ENCODE data around the gene OR51A7.
"Not testable (repeated sequence)": the region's sequence is repeated elsewhere in the genome, so short reads cannot be mapped to it uniquely, and the experiment has no call there.

OR51A7 gene

GRCh38 chr11:4916581-4916980 is 13.0 kb downstream of the OR51A7 start:
- Mint-ChIP-seq H3K27me3 (peaks cover 7 to 10% of the 10 kb centered on the region in 2 donors), H3K4me1 (ENCODE audit: low read depth in 2 of 2) (no peaks in the 10 kb centered on the region), H3K27ac (no peak overlapping the region), H3K9me3 (peaks cover 0 to 9% of the 10 kb centered on the region in 2 donors), H3K4me3 (no peak overlapping the region), H3K36me3 (ENCODE audit: insufficient read depth) (no peaks in the 10 kb centered on the region)
- DNase-seq (no peak), ATAC-seq (replicated peaks) (no peak)

GRCh38 chr11:4919250-4919649 is 15.7 kb downstream of the OR51A7 start, which contains the start of gene OR51G2:
Gene OR51G2 (minus strand): TSS chr11:4919350. CDS start chr11:4915663, 3,687 bp downstream.
- H3K9me3 Mint-ChIP-seq = peaks cover 0 to 16% of the 10 kb centered on the region in 2 donors
- H3K27me3 Mint-ChIP-seq = peaks cover 15 to 20% of the 10 kb centered on the region in 2 donors
- no peaks in the 10 kb centered on the region for H3K4me1 Mint-ChIP-seq (ENCODE audit: low read depth in 2 of 2)
- no peak for ATAC-seq (replicated peaks)
- H3K27ac Mint-ChIP-seq = no peak within 1 kb of the TSS
- no peaks in the 10 kb centered on the region for H3K36me3 Mint-ChIP-seq (ENCODE audit: insufficient read depth)
- no peak within 1 kb of the TSS for H3K4me3 Mint-ChIP-seq
- no peak for DNase-seq

- Mint-ChIP-seq H3K4me1 (ENCODE audit: low read depth in 2 of 2) (no peaks in the 10 kb centered on the region), H3K4me3 (no peak overlapping the region), H3K36me3 (ENCODE audit: insufficient read depth) (no peaks in the 10 kb centered on the region), H3K27ac (no peak overlapping the region), H3K9me3 (peaks cover 0 to 8% of the 10 kb centered on the region in 2 donors), H3K27me3 (peaks cover 5 to 13% of the 10 kb centered on the region in 2 donors)
- no peak for DNase-seq
- ATAC-seq (replicated peaks) = no peak
These were observed 18.2 kb downstream of the OR51A7 start for GRCh38 chr11:4921796-4922195.

- Mint-ChIP-seq H3K4me3 (no peak overlapping the region), H3K27ac (no peak overlapping the region), H3K36me3 (ENCODE audit: insufficient read depth) (no peaks in the 10 kb centered on the region), H3K9me3 (peaks cover 0 to 8% of the 10 kb centered on the region in 2 donors), H3K27me3 (peaks cover 5 to 13% of the 10 kb centered on the region in 2 donors), H3K4me1 (ENCODE audit: low read depth in 2 of 2) (no peaks in the 10 kb centered on the region)
- DNase-seq (no peak), ATAC-seq (replicated peaks) (no peak)
These were observed 18.7 kb downstream of the OR51A7 start for GRCh38 chr11:4922304-4922703.

- ATAC-seq (replicated peaks) = no peak
- no peak for DNase-seq
These were observed 20.7 kb downstream of the OR51A7 start, which contains the start of gene OR51G1 for GRCh38 chr11:4924239-4924638. Gene OR51G1 (minus strand): TSS chr11:4924339. CDS start chr11:4924339, 0 bp downstream.

GRCh38 chr11:4926608-4927007 is 23.0 kb downstream of the OR51A7 start:
- Mint-ChIP-seq H3K4me3 (no peak overlapping the region), H3K4me1 (ENCODE audit: low read depth in 2 of 2) (no peaks in the 10 kb centered on the region), H3K9me3 (peaks cover 0 to 8% of the 10 kb centered on the region in 2 donors), H3K27me3 (peaks cover 5 to 13% of the 10 kb centered on the region in 2 donors), H3K27ac (no peak overlapping the region), H3K36me3 (ENCODE audit: insufficient read depth) (no peaks in the 10 kb centered on the region)
- DNase-seq = no peak
- ATAC-seq (replicated peaks) = no peak

More at GRCh38 chr11:4924239-4924638, 20.7 kb downstream of the OR51A7 start, which contains the start of gene OR51G1:
- H3K4me1 Mint-ChIP-seq (ENCODE audit: low read depth in 2 of 2) = no peaks in the 10 kb centered on the region
- no peak within 1 kb of the TSS for H3K4me3 Mint-ChIP-seq
- H3K27ac Mint-ChIP-seq = no peak within 1 kb of the TSS
- H3K27me3 Mint-ChIP-seq = peaks cover 5 to 13% of the 10 kb centered on the region in 2 donors
- no peaks in the 10 kb centered on the region for H3K36me3 Mint-ChIP-seq (ENCODE audit: insufficient read depth)
- peaks cover 0 to 8% of the 10 kb centered on the region in 2 donors for H3K9me3 Mint-ChIP-seq

- Mint-ChIP-seq H3K27ac (no peak overlapping the region), H3K4me1 (ENCODE audit: low read depth in 2 of 2) (no peaks in the 10 kb centered on the region), H3K4me3 (no peak overlapping the region), H3K27me3 (peaks cover 0 to 6% of the 10 kb centered on the region in 2 donors), H3K36me3 (ENCODE audit: insufficient read depth) (no peaks in the 10 kb centered on the region), H3K9me3 (peaks cover 3 to 6% of the 10 kb centered on the region in 2 donors)
- ATAC-seq (replicated peaks) (no peak), DNase-seq (no peak)
These were observed 29.2 kb downstream of the OR51A7 start for GRCh38 chr11:4932751-4933150.

GRCh38 chr11:4936745-4937144 is 33.2 kb downstream of the OR51A7 start:
- DNase-seq = no peak
- Mint-ChIP-seq H3K27ac (no peak overlapping the region), H3K4me3 (no peak overlapping the region), H3K27me3 (peaks cover 0 to 15% of the 10 kb centered on the region in 2 donors), H3K4me1 (ENCODE audit: low read depth in 2 of 2) (no peaks in the 10 kb centered on the region), H3K9me3 (peaks cover 4 to 7% of the 10 kb centered on the region in 2 donors), H3K36me3 (ENCODE audit: insufficient read depth) (no peaks in the 10 kb centered on the region)
- no peak for ATAC-seq (replicated peaks)

- Mint-ChIP-seq H3K36me3 (ENCODE audit: insufficient read depth) (no peaks in the 10 kb centered on the region), H3K27me3 (no peaks in the 10 kb centered on the region), H3K4me1 (ENCODE audit: low read depth in 2 of 2) (no peaks in the 10 kb centered on the region), H3K4me3 (no peak within 1 kb of the TSS), H3K9me3 (peaks cover 0 to 1% of the 10 kb centered on the region in 2 donors), H3K27ac (no peak within 1 kb of the TSS)
- no peak for ATAC-seq (replicated peaks)
- DNase-seq = no peak
These were observed 43.9 kb downstream of the OR51A7 start, which contains the start of gene OR51A4 for GRCh38 chr11:4947505-4947904. Gene OR51A4 (minus strand): TSS chr11:4947605. CDS start chr11:4947100, 505 bp downstream.

GRCh38 chr11:4955613-4956012 is 52.0 kb downstream of the OR51A7 start, which contains the start of gene OR51A2:
Gene OR51A2 (minus strand): TSS chr11:4955713. CDS start chr11:4955713, 0 bp downstream.
- H3K4me3 Mint-ChIP-seq; DNase-seq; H3K9me3 Mint-ChIP-seq; H3K4me1 Mint-ChIP-seq (ENCODE audit: low read depth in 2 of 2); ATAC-seq (replicated peaks); H3K36me3 Mint-ChIP-seq (ENCODE audit: insufficient read depth); H3K27ac Mint-ChIP-seq; H3K27me3 Mint-ChIP-seq: not testable (repeated sequence)

GRCh38 chr11:4957396-4957795 is 53.8 kb downstream of the OR51A7 start:
- Mint-ChIP-seq H3K4me3 (no peak overlapping the region), H3K36me3 (ENCODE audit: insufficient read depth) (no peaks in the 10 kb centered on the region), H3K4me1 (ENCODE audit: low read depth in 2 of 2) (no peaks in the 10 kb centered on the region), H3K9me3 (no peaks in the 10 kb centered on the region), H3K27me3 (no peaks in the 10 kb centered on the region), H3K27ac (no peak overlapping the region)
- ATAC-seq (replicated peaks) (no peak), DNase-seq (no peak)
